Endodermal cell (in vitro differentiated cells): ENCODE measurements around the gene HERC3. TPM values are rescaled to one million over a fixed set of nuclear protein-coding genes. Genes with fewer than 3 reads are reported as not detected.

ENCODE experiments used
- DNase-seq: peaks from one replicate; pipeline ENCODE4 v3.0.0-alpha.2; 2017
- H3K27ac ChIP-seq: 2 replicates; pipeline ENCODE4 v1.5.1; 2013; ENCODE audit warnings: mild to moderate bottlenecking, low read depth, low read length, moderate library complexity
- H3K27me3 ChIP-seq: 2 replicates; pipeline ENCODE4 v1.6.1; 2013; ENCODE audit warnings: mild to moderate bottlenecking, low read length, moderate library complexity; ENCODE audit not compliant: insufficient read depth, control insufficient read depth, poor library complexity, severe bottlenecking
- H3K36me3 ChIP-seq: 2 replicates; pipeline ENCODE4 v1.7.0; 2013; ENCODE audit warnings: mild to moderate bottlenecking, low read length, moderate library complexity; ENCODE audit not compliant: control insufficient read depth, insufficient read depth
- H3K4me1 ChIP-seq: one replicate; pipeline ENCODE4 v1.7.0; 2013; ENCODE audit warnings: low read length; ENCODE audit not compliant: control insufficient read depth, insufficient read depth
- H3K4me3 ChIP-seq: 2 replicates; pipeline ENCODE4 v1.5.1; 2013; ENCODE audit warnings: mild to moderate bottlenecking, low read length, moderate library complexity
- H3K9ac ChIP-seq: 2 replicates; pipeline ENCODE4 v1.6.1; 2013; ENCODE audit warnings: mild to moderate bottlenecking, low read length, moderate library complexity; ENCODE audit not compliant: poor library complexity, severe bottlenecking; ENCODE audit errors: extremely low read depth
- H3K9me3 ChIP-seq: 2 replicates; pipeline ENCODE4 v1.6.1; 2013; ENCODE audit warnings: mild to moderate bottlenecking, low read length, moderate library complexity; ENCODE audit not compliant: control insufficient read depth
- H3K27ac Mint-ChIP-seq: 2 replicates; pipeline ENCODE4 v1.8.0; 2020; ENCODE audit warnings: mixed read lengths
- H3K27me3 Mint-ChIP-seq: 2 replicates; pipeline ENCODE4 v1.8.0; 2021; ENCODE audit warnings: mild to moderate bottlenecking, mixed read lengths; ENCODE audit not compliant: insufficient read depth
- H3K36me3 Mint-ChIP-seq: 2 replicates; pipeline ENCODE4 v1.8.0; 2020; ENCODE audit warnings: low read depth, mixed read lengths
- H3K4me1 Mint-ChIP-seq: 2 replicates; pipeline ENCODE4 v1.8.0; 2020; ENCODE audit warnings: mixed read lengths
- H3K4me3 Mint-ChIP-seq: 2 replicates; pipeline ENCODE4 v1.8.0; 2020; ENCODE audit warnings: mild to moderate bottlenecking, moderate library complexity, mixed read lengths
- H3K9me3 Mint-ChIP-seq: 2 replicates; pipeline ENCODE4 v1.8.0; 2020; ENCODE audit warnings: mild to moderate bottlenecking, mixed read lengths
- WGBS, 2 experiments: methylation state at CpG; one replicate each; pipeline versions ENCODE4 v1.1.5 to v1.1.7; 2013; ENCODE audit warnings: missing lambda C conversion rate in 2 of 2, mixed read lengths in 1 of 2; ENCODE audit not compliant: insufficient coverage in 1 of 2, insufficient read length in 1 of 2; 5-methylcytosine and 5-hydroxymethylcytosine counted together
- total RNA-seq, 2 donors: library from RNA; stranded (reverse); fragmentation: NEBNext Ultra II Directional in 1 of 2; extraction: Animal tissue kit (Norgen Biotek cat#: 25700) in 1 of 2; gene quantifications; 2 replicates in 1 of 2; 3 replicates in 1 of 2; pipeline ENCODE4 v1.2.1, GENCODE V29; 2021
- TF ChIP-seq, protein P1 (sequence below): fragments of 200-600 bp; sonication (generic); conservative IDR thresholded peaks from 2 replicates; pipeline ENCODE4 v1.5.0; 2021; ENCODE audit warnings: antibody characterized with exemption, mild to moderate bottlenecking

The HERC3 gene
- total RNA-seq, 2 donors from 2014 or later = 4.4 to 5.9 TPM

DNA sequence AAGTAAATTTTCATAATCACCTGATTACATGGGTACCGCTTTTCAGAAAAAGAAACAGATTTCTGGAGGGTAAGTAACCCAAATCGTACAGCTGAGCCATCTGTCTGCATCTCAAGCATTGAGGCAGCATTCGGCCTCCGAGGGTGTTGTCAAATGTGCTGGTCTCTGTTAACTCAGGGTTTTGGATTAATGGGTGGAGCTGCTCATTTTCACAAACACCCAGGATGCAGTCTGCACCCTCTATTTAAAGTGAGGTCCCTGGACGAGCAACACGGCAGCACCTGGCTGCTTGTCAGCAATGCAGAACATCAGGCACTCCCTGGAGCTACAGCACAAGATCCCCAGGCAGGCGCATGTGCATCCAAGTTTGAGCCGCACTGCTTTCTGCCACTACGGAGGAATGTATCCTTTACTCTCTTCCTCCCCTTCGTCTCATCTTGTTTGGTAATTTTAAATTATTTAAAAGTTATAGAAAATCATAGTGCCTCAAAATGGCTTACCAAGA is 130.0 kb downstream of the HERC3 start:
- H3K4me1 ChIP-seq = no peaks in the 10 kb centered on the region
- WGBS, 2 experiments = 77 to 91% methylated on average over 3 to 9 of the region's 10 CpGs
- H3K4me3 ChIP-seq = no peak overlapping the region
- H3K9ac ChIP-seq = no peak overlapping the region
- H3K36me3 ChIP-seq = no peaks in the 10 kb centered on the region
- no peak overlapping the region for H3K27ac ChIP-seq
- TF ChIP-seq, protein P1, sequence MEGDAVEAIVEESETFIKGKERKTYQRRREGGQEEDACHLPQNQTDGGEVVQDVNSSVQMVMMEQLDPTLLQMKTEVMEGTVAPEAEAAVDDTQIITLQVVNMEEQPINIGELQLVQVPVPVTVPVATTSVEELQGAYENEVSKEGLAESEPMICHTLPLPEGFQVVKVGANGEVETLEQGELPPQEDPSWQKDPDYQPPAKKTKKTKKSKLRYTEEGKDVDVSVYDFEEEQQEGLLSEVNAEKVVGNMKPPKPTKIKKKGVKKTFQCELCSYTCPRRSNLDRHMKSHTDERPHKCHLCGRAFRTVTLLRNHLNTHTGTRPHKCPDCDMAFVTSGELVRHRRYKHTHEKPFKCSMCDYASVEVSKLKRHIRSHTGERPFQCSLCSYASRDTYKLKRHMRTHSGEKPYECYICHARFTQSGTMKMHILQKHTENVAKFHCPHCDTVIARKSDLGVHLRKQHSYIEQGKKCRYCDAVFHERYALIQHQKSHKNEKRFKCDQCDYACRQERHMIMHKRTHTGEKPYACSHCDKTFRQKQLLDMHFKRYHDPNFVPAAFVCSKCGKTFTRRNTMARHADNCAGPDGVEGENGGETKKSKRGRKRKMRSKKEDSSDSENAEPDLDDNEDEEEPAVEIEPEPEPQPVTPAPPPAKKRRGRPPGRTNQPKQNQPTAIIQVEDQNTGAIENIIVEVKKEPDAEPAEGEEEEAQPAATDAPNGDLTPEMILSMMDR = no peak
- DNase-seq = peak; percentile 22
- H3K9me3 ChIP-seq = peaks cover 12% of the 10 kb centered on the region
- H3K4me3 Mint-ChIP-seq = no peak overlapping the region
- H3K27ac Mint-ChIP-seq = no peak overlapping the region
- peaks cover 9% of the 10 kb centered on the region for H3K9me3 Mint-ChIP-seq
- H3K27me3 ChIP-seq = no peaks in the 10 kb centered on the region
- peaks cover 12% of the 10 kb centered on the region for H3K36me3 Mint-ChIP-seq
- no peaks in the 10 kb centered on the region for H3K4me1 Mint-ChIP-seq
- H3K27me3 Mint-ChIP-seq = no peaks in the 10 kb centered on the region

DNA sequence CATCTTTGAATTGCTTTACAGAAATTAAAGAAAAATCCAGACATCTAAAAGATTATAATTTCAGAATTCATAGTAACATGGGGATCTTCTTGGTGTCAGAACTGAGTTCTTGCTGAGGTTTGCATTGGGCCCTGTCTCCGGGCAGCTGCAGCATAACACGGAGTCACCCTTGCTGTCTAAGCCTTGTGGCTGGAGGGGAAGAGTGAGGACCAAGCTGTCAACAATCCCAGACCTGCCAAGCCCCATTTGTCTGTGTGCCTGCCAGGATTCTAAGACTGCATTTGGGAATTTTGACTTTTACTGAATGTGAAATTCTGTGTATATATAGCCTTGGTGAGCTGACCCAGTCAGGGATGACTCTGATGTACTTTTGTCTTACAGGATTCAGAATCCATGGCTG is 130.5 kb downstream of the HERC3 start:
- H3K27ac Mint-ChIP-seq = no peak overlapping the region
- no peaks in the 10 kb centered on the region for H3K36me3 ChIP-seq
- no peak for DNase-seq
- H3K9me3 Mint-ChIP-seq = peaks cover 5% of the 10 kb centered on the region
- no peak overlapping the region for H3K9ac ChIP-seq
- no peaks in the 10 kb centered on the region for H3K27me3 ChIP-seq
- no peaks in the 10 kb centered on the region for H3K4me1 ChIP-seq
- no peak overlapping the region for H3K4me3 ChIP-seq
- no peaks in the 10 kb centered on the region for H3K4me1 Mint-ChIP-seq
- no peak overlapping the region for H3K27ac ChIP-seq
- no peak overlapping the region for H3K4me3 Mint-ChIP-seq
- peaks cover 12% of the 10 kb centered on the region for H3K36me3 Mint-ChIP-seq
- H3K27me3 Mint-ChIP-seq = no peaks in the 10 kb centered on the region
- peaks cover 7% of the 10 kb centered on the region for H3K9me3 ChIP-seq
- TF ChIP-seq, protein P1 = no peak
- WGBS, 2 experiments = 92 to 93% methylated on average over 2 of the region's 2 CpGs

DNA sequence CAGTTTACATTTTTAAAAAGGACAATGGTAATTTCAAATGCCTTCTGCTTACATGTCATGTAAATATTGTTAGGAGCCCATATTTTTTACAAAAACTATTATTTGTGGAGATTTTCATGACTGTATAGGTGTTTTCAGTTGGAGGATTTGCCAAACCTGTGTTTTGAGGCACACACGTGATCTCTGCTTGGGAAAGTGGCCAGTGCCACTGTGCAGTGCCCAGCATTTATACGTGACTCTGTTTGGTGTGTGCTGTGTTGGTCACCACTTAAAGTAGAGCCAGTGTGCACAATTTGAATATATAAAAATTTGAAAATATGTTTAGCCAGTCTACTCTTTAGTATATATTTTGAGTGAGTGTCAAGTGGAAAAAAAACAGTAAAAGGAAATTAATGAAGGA is 132.1 kb downstream of the HERC3 start:
- no peaks in the 10 kb centered on the region for H3K27me3 Mint-ChIP-seq
- no peaks in the 10 kb centered on the region for H3K4me1 Mint-ChIP-seq

More for the DNA sequence above, 132.1 kb downstream of the HERC3 start:
- no peak for DNase-seq
- Histone ChIP-seq H3K4me1 (no peaks in the 10 kb centered on the region), H3K36me3 (peaks cover 6% of the 10 kb centered on the region), H3K27ac (no peak overlapping the region), H3K27me3 (no peaks in the 10 kb centered on the region), H3K4me3 (no peak overlapping the region), H3K9ac (no peak overlapping the region), H3K9me3 (no peaks in the 10 kb centered on the region)
- TF ChIP-seq, protein P1 = no peak
- H3K36me3 Mint-ChIP-seq = peaks cover 11% of the 10 kb centered on the region
- WGBS, 2 experiments = 94 to 100% methylated on average over 1 to 2 of the region's 2 CpGs
- no peaks in the 10 kb centered on the region for H3K9me3 Mint-ChIP-seq
- no peak overlapping the region for H3K27ac Mint-ChIP-seq
- H3K4me3 Mint-ChIP-seq = no peak overlapping the region
